KG1 (cell line): ENCODE data around the gene COX7A2L.

Source experiments
- DNase-seq: peaks from one replicate; lab custom pipeline; 2025; lab: John Stamatoyannopoulos, UW

Gene COX7A2L

DNA sequence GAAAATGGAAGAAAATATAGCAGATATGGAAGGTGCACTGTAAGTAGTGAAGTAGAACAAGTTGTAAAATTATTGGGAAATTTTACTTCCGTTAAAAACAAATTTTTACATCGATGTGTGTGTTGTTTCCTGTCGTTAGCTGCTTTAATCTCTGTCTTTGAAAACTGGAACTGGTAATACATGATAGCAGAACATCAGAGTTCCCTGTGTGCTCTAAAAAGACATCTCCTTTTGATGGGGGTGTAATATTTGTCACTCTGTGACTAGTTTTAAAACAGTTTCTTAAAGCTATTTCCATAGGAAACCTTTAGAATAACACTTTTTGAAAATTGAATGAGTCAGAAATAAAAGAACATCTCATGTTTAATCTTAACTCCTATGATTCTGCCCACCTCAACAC is 43.5 kb downstream of the COX7A2L start:
- no peak for DNase-seq

DNA sequence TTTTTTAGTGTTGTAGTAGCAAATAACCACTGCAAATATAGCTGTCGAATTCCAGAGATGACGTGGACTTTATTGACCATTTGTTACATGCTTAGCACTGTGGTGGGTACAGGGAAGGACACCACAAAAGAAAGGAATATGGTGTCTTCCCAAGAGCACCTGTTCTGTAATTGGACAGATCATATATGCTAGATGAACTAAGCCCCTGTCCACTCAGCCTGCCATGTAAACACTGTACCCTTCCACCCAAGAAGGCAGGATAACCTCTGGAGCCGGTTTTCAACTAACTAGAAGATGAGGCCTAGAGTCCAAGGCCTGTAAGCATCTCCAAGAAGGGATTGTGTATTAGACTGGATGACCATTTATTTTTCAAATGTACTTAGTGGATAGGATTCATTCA is 44.1 kb downstream of the COX7A2L start:
- no peak for DNase-seq

DNA sequence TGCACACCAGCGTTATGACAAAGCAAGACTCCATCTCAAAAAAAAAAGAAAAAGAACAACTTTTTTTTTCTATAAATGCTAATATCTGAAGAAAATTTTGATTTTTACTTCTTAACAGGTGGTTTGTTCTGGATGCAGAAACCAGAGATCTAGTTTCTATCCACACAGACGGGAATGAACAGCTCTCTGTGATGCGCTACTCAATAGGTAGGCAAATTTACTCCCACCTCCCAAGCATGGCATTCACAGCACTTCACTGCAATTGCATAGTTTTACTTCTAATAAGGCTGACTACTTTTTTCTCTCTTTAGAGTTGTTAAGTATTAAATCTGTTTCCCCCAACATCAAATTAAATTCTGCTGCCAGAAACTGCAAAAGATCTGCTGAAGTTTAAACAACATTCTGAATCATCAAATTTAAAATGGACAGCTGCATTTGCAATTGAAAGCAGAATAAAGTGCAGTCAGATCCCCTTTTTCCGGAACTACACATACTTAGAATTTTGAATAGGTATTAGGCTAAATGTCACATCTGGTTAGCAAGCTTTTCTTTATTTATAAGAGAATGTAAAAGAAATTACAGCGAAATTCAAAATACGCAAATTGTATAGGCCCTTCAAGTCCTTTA is 45.1 kb downstream of the COX7A2L start:
- DNase-seq, result no peak

DNA sequence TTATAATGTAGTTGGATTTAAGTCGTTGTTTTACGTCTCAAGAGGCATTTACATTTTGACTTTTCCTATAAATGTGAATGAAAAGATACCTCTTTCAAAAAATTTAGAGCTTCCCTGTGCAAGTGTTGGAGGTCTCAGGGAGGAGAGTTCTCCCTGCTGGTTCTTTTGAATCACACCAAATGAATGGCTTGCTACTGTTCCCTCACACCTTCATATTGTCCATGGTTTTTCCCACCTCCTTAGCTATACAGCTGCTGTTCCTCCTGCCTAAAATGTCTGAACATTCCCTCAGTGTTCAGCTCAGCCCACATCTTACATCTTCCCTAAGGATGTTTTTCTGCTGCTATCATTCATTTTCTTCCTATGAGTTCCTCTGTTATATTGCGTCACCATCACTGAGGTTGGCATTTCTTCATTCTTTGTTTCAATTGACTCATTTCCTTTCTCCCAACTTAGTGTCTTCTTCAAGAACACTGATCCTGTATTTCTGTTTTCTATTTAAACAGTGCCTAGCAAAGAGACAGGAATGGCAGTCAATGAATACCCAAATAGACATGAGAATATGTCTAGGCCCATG is 46.0 kb downstream of the COX7A2L start:
- no peak for DNase-seq

DNA sequence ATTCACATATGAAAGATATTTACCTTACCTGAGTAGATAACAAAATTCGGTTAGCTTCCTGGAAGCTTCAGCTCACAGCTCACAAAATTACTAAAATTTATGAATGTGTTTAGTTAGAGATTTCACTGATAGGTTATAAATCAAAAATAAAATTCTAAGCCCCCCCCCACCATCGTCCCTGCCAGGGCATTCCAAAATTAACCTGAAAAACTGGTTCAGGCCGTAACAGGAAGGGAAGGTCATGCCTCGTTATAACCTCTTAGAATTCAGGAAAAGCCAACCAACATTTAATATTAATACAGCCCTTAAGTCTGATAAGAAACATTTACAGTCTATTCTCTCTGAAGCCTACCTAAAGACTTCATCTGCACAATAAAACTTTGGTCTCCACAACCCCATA is 48.9 kb downstream of the COX7A2L start:
- no peak for DNase-seq

DNA sequence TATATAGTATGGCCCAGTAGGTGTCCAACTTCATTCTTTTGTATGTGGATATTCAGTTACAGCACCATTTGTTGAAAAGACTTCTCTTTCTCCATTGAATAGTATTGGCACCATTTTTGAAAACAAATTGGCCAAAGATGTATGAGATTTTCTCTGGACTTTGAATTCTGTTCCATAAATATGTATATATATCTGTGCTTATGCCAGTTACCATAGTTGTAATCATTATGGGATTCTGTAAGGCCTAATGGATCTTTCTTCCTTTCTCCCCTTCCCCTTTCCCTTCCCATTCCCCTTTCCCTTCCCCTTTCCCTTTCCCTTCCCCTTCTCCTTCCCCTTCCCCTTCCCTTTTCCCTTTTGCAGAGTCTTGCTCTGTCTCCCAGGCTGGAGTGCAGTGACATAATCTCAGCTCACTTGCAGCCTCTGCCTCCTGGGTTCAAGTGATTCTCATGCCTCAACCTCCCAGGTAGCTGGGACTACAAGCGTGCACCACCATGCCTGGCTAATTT is 51.0 kb downstream of the COX7A2L start:
- DNase-seq, result no peak

DNA sequence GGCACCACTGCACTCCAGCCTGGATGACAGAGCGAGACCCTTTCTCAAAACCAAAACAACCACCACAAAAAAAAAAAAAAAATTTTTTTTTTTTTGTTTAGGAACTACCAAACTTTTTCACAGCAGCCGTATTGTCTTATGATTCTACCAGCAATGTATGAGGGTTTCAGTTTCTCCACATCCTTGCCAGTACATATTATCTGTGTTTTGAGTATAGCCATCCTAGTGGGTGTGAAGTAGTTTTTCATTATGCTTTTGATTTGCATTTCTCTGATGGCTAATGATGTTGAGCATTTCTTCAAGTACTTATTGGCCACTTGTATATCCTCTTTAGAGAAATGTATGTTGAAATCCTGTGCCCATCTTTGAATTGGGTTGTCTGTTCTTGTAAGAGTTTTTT is 51.7 kb downstream of the COX7A2L start:
- DNase-seq, result no peak

DNA sequence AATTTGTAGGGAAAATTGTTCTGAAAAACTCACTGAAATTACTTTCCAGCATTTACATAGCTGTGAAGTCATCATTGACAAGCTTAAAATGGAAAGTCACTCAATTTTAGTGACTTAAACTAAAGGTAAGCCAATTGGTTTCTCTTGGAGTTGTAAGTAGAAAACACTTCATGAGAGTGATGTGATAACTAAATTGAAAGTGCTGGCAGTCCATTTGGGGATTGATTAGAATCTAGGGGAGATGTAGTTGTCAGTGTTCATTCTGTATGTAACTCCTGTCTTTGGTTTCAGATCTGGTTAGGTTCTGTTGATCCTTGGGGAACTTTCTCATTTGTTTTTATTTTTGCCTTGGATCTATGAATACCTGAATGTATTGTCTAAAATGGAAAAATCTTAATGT is 53.8 kb downstream of the COX7A2L start:
- DNase-seq, result no peak

DNA sequence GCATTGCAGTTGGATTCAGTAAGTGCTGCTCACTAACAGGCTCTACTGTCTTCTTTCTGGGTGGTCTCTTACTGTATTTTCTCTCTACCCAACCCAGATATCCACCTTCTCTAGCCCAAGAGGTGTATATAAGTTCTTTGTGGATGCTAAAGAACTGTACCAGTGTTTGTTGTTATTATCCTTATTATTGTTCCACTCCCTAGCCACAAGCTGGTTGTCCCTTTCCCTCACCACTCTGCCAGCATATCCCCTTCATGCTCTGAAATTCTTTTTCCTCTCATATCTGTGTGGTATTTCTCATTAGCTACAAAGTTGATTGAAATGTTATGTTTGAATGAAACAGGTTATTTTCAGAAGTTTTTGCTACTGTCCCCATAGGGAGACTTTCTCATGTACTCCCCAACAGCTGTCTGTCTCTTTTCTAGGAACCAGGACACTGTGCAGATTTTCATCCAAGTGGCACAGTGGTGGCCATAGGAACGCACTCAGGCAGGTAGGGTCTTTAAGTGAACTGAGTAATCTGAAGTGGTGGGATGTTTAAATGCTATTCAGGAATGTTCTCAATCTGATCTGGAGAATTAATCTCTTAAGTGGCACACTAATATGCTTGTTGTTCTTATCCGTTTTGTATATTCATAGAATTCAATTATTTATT is 56.8 kb downstream of the COX7A2L start:
- DNase-seq, result no peak

DNA sequence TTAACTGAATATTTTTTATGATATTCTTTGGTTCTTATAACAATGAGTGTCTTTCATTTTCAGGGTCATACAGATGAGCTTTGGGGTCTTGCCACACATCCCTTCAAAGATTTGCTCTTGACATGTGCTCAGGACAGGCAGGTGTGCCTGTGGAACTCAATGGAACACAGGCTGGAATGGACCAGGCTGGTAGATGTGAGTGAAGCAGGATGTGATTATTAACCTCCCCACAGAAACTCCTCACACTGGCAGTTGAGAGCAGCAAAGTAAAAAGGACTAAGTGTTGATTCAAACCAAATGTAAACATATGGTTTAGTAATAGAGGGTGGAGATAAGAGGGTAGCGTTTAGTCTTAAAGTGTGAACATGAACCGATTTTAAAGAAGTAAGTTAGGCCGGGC is 57.8 kb downstream of the COX7A2L start:
- no peak for DNase-seq

DNA sequence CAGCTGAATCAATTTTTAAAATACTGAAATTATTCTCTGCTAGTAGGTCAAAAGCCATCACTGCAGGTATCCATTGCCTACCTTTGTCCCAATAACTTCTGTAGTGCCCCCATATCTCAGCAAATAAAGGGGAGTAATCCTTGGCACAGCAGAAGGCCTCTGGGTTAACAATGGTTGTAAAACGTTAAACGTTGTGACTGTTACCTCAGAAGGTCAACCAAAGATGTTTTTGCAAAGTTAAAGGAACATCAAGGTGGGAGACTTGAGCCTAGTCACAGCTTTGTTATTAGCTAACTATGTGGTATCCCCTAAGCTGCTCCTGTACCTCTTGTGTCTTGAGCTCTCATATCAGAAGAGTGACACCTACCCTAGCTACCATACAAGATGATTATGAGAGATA is 60.5 kb downstream of the COX7A2L start:
- no peak for DNase-seq
